SK-N-SH (cell line): ENCODE data around the gene LTBP1.

Source experiments
- EZH2phosphoT487 ChIP-seq: fragments of 200-600 bp; sonication (generic); IDR thresholded peaks from 2 replicates; pipeline ENCODE4 v1.6.1; 2017; ENCODE audit warnings: low read depth, mixed run types, mild to moderate bottlenecking, antibody characterized with exemption, moderate library complexity, borderline replicate concordance
- POLR2AphosphoS5 ChIP-seq: IDR thresholded peaks from 2 replicates; pipeline ENCODE4 v1.6.1; 2012; ENCODE audit warnings: low read depth, low read length

- TF ChIP-seq EZH2phosphoT487: no peak
- TF ChIP-seq POLR2AphosphoS5: no peak
Measured at GRCh38 chr2:33377048-33377447, 430.3 kb downstream of the LTBP1 start.
